Muscle of back (tissue), 11 donors: ENCODE results near the gene NALCN. TPM values are rescaled to one million over a fixed set of nuclear protein-coding genes. Genes with fewer than 3 reads are reported as not detected.
"Not testable (repeated sequence)": the region's sequence is repeated elsewhere in the genome, so short reads cannot be mapped to it uniquely, and the experiment has no call there.

Experiments used
- DNase-seq, 3 donors: peaks; one replicate each; pipeline versions ENCODE4 v3.0.0 to v3.0.0-alpha.2; 2013
- polyA plus RNA-seq, 10 donors: library from polyadenylated mRNA; unstranded; fragments of 120-200 nt; gene quantifications; one replicate each; pipeline ENCODE4 v1.2.1, GENCODE V29; 2013; ENCODE audit not compliant: insufficient read length in 10 of 10

The NALCN gene
- polyA plus RNA-seq, 10 donors = 0.11 to 0.79 (median 0.55) TPM

- peak in 1 of 3 donors; percentile 2 for DNase-seq
These were observed 74.8 kb downstream of the NALCN start for GRCh38 chr13:101341464-101341863.

- no peak for DNase-seq
These were observed 77.1 kb downstream of the NALCN start for GRCh38 chr13:101339202-101339601.

- no peak for DNase-seq
These were observed 83.7 kb downstream of the NALCN start for GRCh38 chr13:101332583-101332982.

GRCh38 chr13:101331731-101332130 is 84.6 kb downstream of the NALCN start:
- no peak for DNase-seq

GRCh38 chr13:101327871-101328270 is 88.4 kb downstream of the NALCN start:
- DNase-seq = no peak

- no peak for DNase-seq
These were observed 89.6 kb downstream of the NALCN start for GRCh38 chr13:101326710-101327109.

- DNase-seq = no peak
These were observed 90.9 kb downstream of the NALCN start for GRCh38 chr13:101325423-101325822.

GRCh38 chr13:101323601-101324000 is 92.7 kb downstream of the NALCN start:
- no peak for DNase-seq

GRCh38 chr13:101317986-101318523 is 98.3 kb downstream of the NALCN start:
- no peak for DNase-seq

- not testable (repeated sequence) for DNase-seq
These were observed 102.8 kb downstream of the NALCN start for GRCh38 chr13:101313479-101313878.

- DNase-seq = peak in 1 of 3 donors; percentile 78
These were observed 107.2 kb downstream of the NALCN start for GRCh38 chr13:101309014-101309619.

GRCh38 chr13:101308247-101309013 is 107.9 kb downstream of the NALCN start:
- no peak for DNase-seq

- DNase-seq = peak in 2 of 3 donors; percentile 18 to 83
These were observed 109.1 kb downstream of the NALCN start for GRCh38 chr13:101307181-101307701.

GRCh38 chr13:101306773-101307172 is 109.5 kb downstream of the NALCN start:
- DNase-seq = no peak

GRCh38 chr13:101305981-101306411 is 110.3 kb downstream of the NALCN start:
- no peak for DNase-seq

- DNase-seq = no peak
These were observed 112.8 kb downstream of the NALCN start for GRCh38 chr13:101303521-101303920.

- no peak for DNase-seq
These were observed 115.3 kb downstream of the NALCN start for GRCh38 chr13:101301053-101301452.

- no peak for DNase-seq
These were observed 115.8 kb downstream of the NALCN start for GRCh38 chr13:101300531-101300930.

GRCh38 chr13:101298517-101298916 is 117.8 kb downstream of the NALCN start:
- DNase-seq = no peak

GRCh38 chr13:101297794-101298193 is 118.5 kb downstream of the NALCN start:
- no peak for DNase-seq

- no peak for DNase-seq
These were observed 123.6 kb downstream of the NALCN start for GRCh38 chr13:101292711-101293110.

GRCh38 chr13:101291646-101292515 is 124.4 kb downstream of the NALCN start:
- no peak for DNase-seq
